ENCODE measurements around the gene RFC1.

DNA sequence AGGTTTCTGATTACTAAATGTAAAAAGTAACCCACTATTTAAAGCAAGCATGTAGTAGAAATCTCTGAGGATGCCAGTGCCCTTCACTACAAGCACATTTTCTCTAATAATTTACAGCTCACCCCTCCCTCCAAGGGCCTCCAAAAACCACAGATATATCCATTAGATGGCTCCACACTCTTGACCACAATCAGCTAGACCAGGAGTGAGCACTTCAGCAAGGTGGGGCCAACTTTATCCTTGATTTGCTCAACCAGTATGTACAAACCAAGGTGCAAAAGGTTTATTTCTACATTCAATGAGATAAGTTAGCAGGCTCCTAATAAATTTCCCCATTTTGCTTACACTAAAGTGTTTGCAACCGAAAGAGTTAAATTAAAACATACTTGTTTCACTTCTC lies 35.8 kb downstream of the RFC1 start:
- no peak for TF ChIP-seq EZH2 (IDR thresholded peaks at IDR 0.05; ENCODE audit: insufficient read depth, poor library complexity, severe bottlenecking)
- TF ChIP-seq EZH2phosphoT487 (IDR thresholded peaks at IDR 0.05; ENCODE audit: insufficient read depth, low read depth), result no peak

All from GM23248 (cell line).